Cortex of kidney (tissue), 1 donor: Measurements from ENCODE around the gene GOSR2.
"Not testable (repeated sequence)": the region's sequence is repeated elsewhere in the genome, so short reads cannot be mapped to it uniquely, and the experiment has no call there.

Source experiments
- DNase-seq: peaks from one replicate; lab custom pipeline; 2025; lab: John Stamatoyannopoulos, UW

The GOSR2 gene

DNA sequence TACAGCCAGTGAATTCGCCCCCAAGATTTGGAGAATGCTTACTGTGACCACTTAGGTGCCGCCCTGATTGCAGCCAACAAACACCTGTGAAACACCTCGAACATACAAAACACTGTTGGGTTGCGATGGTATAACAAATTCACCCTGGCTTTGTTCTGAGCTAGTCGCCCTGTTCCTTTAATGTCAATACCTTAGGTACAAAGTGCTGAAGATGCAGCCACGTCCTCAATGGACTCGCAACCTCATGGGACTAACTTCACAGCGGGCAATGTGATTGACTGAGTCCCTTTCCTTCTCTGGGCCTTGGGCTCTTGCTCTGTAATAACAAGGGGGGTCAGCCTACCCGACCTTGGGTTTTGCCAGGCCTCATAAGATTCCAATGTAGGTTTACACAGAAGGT is 28.9 kb upstream of the GOSR2 start:
- no peak for DNase-seq

DNA sequence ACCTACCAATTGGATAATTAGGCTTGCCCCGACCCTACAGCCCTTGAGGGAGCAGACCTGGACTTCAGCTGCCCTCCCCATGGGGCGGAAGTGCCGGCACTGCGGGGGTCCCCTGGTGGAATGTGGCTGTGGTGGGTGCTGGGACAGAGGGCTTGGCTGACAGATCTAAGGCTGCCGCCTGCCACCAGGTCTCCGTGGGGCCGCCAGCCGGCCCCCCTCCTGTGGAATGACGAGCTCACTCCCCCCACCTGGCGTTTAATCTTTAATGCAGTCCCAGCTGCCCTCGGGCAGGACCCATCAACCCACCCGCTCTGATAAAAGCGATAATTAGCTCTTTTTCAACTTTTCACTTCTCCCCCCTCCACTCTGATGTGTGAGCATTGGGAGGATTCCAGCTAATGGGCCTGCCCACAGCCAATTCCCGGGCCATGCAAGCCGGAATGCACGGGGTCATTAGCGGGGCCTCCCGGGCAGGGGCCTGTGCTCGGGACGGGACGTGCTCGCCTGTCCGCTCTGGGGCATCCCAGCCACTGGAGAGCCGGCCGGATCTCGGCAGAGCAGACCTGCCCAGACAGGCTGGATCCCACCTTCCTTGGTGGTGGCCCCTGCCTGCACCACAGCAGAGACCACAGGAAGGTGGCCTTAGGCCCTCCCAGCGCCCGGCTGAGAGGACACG is 28.3 kb upstream of the GOSR2 start:
- DNase-seq, result no peak

DNA sequence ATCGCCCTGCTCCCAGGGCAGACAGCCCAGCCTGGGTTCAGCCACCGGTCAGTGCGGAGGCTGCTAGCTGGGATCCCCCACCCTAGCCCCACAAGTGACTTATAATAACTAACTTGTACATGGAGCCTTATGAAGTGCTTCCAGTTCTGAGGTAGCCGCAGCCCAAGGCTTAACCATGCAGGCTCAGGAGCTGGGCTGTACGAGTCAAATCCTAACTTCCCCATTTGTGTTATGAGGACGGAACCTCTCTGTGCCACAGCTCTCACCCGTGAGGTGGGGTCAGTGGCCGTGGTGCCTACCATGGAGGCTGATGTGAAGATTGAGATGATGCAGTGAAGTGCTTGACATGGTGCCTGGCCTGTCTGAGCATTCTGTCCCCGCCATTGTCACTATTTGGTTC is 27.8 kb upstream of the GOSR2 start:
- no peak for DNase-seq

DNA sequence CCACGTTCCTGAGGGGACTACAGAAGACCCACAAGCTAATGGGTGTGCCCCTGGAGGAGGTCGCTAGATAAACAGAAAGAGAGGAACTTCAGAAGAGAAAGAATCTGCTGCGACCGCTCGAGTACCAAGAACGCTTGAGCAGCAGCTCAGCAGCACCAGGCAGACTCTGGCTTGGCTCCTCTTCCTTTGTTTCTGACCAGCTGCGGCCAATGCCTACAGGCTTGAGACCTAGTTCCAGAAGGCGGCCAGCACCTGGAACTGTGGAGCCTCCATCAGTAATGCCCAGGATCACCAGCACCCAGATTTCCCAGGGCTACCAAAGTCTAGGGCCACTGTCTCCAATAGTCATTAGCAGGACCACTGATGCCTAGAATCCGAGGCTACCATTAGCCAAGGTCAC is 26.0 kb upstream of the GOSR2 start:
- DNase-seq, result no peak

DNA sequence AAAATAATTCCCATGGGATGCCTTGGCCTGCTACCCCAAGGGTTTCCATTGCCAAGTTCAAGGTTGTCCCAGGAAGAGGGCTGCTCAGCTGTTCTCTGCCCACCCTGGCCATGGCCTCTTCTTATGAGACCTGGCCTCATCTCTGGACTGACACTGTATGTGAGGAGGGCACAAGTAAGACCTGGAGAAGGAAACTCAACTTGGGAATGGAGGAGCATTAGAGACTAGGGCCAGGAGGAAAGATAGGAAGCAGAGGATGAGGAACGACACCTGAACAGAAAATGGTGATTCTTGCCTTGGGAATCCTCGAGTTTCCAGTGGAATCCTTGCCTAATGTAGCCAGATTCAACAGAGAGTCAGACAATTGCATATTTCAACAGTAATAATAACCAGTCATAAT is 24.6 kb upstream of the GOSR2 start:
- DNase-seq, result no peak

DNA sequence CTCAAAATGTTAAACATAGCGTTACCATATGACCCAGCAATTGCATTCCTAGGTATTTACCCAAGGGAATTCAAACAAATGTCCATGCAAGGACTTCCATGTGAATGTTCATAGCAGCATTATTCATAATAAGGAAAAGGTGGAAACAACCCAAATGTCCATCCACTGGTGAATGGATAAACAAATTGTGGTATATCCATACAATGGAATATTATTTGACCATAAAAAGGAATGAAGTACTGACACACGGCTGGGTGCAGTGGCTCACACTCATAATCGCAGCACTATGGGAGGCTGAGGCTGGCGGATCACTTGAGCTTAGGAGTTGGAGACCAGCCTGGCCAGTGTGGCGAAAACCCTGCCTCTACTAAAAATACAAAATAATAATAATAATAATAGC is 24.1 kb upstream of the GOSR2 start:
- no peak for DNase-seq

DNA sequence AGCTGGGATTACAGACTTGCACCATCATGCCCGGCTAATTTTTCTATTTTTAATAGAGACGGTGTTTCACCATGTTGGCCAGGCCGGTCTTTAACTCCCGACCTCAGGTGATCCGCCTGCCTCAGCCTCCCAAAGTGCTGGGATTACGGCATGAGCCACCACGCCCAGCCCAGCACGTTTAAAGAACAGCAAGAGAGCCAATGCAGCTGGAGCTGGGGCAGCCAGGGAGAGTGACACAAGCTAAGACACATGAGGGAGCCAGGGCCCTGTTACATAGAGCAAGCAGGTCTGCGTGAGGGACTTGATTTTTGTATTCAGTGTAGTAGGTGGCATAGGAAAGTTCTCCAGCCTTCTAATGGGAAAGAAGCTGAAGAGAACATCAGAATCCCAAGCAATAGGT is 21.7 kb upstream of the GOSR2 start:
- DNase-seq, result no peak

DNA sequence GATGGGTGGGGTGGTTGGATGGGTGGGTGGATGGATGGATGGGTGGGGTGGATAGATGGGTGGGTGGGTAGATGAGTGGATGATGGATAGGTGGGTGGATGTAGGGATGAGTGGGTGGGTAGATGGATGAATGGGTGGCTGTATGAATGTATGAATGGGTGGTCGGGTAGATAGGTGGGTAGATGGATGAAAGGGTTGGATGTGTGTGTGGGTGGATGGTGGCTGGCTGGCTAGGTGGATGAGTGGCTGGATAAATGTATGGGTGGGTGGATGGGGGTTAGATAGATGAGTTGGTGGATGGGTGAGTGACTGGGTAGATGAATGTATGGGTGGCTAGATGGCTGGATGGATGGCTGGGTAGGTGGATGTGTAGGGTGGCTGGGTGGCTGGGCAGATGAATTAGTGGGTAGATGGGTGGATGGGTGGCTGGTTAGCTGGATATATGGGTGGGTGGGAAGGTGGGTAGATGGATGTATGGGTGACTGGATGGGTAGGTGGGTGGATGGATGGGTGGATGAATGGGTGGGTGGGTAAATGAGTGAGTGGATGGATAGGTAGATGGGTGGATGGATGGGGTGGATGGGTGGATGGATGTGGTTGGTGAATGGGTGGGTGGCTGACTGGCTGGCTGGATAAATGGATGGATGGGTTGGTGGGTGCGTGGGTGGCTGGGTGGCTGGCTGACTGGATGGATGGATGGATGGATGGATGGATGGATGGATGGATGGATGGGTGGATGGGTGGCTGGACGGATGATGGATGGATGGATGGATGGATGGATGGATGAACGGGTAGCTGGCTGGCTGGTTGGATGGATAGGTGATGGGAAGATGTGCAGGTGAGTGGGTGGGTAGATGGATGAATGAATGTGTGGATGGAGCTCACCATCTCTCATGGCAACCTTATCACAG is 18.9 kb upstream of the GOSR2 start:
- DNase-seq, result no peak

DNA sequence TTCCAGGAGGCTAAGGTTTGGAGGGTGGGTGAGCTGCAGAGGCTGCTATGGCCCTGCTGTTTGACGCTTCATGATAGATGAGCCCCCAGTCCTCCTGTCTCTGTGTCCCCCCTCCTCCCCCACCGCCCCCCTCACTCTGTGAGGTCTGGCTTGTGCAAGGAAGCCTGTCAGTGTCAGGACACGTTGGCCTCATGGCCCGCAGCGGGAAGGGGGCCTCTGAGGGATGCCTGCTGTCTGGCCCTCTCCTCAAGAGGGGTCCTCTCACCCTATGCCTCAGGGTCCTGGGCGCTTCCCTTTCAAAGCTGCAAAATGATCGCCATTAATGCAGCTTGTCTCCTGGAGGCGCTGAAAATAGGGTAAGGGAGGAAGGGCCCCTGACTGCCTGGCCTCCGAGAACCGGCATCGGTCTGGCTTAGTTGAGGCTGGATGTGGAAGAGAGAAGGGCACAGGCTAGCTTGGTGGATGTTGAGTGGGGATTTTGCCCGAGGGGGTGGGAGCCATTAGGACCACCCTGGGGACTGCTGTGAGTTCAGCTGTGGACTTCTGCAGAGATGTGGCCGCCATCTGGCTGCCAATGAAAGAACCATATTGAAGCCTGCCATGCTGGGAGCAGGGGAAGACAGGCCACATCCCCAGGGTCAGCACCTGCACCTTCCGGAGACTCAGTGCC is 14.8 kb upstream of the GOSR2 start:
- no peak for DNase-seq

DNA sequence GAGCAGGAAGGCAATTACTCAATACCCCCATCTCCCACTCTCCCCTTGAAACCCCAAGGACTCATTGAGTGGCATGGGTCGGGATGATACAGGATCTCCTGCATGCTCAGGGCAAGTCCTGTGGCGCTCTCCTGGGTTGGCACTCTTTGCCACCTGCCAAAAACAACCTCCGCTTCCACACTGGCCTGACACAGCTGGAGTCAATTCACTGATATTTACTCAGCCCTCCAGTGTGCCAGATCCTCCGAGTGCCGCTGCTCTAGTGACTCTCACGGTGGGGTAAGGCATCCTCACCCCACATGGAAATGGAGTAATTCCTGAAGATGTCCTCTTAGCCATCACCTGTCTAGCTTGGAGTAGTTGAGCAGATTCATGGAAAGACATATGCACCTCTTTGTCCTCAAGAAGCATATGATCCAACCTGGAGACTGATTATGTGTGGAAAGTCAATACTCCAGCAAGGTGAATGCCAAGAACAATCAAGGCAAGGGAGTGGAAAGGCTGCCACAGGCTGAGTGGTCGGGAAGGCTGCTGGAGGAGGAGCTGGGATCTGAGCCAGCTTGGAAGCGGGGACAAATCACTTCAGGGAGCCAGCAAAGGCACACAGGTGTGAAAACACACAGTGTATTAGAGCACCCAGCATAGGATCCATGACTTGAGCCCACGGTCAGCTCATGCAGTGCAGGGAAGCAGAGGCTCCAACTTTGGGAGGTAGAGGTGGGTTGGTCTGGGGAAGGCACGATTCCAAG is 12.6 kb upstream of the GOSR2 start:
- DNase-seq, result no peak

DNA sequence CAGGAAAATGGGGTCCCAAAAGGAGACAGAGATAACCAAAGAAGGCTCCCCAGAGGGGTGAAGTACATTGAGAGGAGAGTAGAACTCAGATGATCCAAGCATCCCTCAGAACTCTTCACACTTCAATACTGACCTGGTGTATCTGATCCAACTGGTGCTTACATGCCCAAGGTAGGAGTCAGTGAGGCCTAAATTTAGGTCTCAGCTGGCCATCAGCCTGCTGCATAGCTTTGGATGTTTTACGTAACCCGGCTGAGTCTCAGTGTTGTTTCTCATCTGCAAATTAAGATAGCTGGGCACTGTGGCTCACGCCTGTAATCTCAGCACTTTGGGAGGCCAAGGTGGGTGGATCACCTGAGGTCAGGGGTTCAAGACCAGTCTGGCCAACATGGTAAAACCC is 11.6 kb upstream of the GOSR2 start:
- no peak for DNase-seq

DNA sequence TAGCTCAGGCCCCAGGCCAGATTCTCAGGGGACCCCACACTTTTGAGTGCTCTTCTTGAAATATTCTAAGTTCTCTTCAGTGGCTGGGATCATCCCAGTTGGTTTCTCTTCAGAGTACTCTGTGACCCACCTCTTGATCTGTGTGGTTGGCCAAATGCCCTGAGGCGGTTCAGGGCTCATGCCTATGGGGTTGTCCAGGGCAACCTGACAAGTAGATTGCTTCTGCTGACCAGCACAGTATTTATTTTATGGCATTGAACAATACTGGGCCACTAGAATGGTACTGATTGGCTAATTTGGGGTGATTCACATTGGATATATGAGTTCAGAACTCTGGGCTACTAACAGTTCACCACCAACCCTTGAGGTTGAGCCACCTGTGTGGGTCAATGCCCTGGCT is 7.4 kb upstream of the GOSR2 start:
- DNase-seq, result no peak

DNA sequence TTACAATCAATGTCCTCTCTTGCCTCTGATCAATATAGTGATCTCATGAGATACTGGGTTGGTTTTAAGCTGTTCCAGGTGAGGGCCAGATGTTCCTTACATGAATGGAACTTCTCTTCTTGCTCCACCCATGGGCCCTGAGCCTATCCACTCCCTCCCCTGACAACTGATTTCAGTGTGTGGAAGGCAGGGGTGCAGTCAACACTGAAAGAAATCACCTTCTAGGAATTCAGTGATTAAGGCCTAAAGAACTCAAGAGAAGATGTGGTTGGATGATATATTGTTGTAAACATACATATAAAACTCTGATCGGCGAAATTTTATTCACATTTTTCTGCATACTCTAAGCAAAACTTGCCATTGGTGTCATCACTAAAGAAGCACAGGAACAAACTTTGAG is 6.7 kb upstream of the GOSR2 start:
- DNase-seq, result no peak

DNA sequence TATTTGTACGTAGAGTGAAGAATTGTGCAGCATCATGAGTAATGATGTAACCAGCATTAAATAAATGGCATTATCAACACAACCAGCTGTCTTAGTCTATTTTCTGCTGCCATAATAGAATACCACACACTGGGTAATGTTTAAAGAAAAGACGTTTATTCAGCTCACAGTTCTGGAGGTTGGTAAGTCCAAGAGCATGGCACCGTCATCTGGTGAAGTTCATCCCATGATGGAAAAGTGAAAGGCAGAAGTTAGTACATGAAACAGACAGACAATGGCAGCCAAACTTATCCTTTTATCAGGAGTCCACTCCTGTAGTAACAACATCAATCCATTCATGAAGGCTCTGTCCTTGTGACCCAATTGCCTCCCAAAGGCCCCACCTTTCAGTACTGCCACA is 6.3 kb upstream of the GOSR2 start:
- DNase-seq, result no peak

DNA sequence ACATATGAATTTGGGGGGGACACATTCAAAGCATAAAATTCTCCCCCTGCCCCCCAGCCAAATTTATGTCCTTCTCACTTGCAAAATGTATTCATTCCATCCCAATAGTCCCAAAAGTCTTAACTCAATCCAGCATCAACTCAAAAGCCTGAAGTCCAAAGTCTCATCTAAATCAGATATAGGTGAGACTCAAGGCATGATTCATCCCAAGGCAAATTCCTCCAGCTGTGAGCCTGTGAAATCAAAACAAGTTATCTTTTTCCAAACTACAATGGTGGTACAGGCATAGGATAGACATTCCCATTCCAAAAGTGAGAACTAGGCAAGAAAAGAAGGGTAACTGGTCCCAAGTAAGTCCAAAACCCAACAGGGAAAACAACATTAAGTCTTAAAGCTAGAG is 5.9 kb upstream of the GOSR2 start:
- DNase-seq, result no peak

DNA sequence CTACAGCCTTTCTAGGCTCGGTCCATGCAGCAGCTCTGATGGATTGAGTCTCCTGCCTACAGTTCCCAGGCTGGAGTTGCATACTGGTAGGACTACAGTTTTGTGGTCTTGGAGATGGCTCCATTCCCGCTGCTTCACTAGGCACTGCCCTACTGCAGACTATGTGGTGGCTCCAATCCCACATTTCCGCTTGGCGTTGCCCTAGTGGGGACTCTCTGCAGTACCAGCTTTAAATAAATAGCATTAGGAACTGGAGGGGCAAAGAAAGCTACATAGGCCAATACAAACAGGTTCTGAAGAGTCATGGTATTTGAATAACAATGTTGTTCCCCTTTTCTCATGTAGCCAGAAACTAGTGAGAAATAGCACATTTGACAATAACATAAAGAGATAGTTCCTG is 5.4 kb upstream of the GOSR2 start:
- no peak for DNase-seq

DNA sequence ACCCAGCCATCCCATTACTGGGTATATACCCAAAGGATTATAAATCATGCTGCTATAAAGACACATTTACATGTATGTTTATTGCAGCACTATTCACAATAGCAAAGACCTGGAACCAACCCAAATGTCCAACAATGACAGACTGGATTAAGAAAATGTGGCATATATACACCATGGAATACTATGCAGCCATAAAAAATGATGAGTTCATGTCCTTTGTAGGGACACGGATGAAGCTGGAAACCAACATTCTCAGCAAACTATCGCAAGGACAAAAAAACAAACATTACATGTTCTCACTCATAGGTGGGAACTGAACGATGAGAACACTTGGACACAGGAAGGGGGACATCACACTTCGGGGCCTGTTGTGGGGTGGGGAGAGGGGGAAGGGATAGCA is 998 bp upstream of the GOSR2 start:
- not testable (repeated sequence) for DNase-seq

DNA sequence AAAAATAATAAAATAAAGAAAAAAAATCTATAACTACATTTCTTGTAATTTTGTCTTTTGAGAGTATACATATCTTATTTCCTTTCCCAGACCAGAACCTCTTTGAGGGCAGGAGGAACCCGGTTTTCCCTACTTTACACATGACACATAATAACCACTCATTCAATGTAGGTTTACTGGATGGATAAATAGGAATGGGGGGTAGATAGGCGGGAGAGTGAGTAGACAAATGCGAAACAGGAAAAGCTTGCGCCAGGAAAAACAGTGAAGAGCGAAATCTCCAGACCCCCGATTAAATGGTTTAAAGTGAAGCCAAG is 515 bp upstream of the GOSR2 start:
- DNase-seq, result no peak

DNA sequence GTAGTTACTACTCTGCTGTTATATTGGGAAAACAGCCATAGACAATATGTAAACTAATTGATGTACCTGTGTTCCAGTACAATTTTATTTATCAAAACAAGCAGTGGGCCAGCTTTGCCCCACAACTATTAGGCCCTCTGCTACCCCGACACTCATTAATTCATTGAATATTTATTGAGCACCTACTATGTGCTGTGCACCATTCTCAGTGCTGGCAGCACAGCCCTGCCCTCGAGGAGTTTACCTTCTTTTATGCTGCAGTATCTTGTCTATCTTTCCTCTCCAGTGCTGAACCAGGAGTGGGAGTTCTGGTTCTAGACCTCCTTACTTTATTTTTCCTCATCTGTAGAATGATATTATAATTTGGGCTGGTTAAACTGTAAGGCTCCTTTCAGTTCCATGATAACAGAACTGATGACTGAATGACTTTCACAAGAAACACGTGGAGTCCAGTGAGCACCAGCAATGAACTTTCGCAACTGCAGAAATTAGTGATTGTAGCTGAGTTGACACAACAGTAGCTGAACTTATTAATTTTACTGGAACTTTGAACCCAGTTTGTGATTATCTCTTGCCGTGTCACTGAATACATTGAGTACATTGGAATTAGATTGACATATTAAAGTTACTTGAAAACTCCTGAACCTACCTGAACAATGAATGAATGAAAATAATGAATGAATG is 2.4 kb downstream of the GOSR2 start:
- DNase-seq, result no peak

DNA sequence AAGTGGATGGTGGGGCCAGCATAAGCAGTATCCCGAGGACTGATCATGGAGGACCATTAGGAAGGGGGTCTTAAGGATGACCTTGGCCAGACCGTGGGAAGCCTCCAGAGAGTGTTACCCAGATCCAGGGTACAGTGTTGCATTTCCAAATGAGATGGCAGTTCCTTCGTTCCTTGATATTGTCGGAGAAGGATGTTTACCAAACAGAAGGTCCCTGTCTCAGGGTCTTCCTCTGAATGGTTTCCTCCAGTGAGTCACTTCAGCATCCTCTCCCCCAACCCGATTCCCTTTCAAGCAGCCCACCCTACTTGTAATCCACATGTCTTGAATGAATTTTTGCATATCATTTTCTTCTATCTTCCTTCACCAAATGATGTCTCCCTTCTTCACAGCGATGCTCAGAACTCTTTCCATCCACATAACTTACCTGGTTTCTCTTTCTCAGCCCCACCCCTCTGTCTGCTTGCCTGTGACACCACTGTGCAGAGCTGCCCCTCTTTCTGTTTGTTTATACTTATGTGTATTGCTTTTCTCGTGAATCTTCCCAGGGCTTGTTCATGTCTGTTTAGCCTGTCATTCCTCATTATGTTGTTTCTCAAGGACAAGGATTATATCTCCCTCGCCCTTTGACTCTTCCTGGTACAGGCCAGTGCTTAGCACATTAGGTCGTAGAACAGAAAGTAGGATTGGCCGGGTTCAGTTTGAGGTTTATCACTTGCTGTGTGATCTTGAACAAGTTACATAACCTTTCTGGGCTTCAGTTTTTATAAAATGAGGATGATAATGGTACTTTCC is 5.7 kb downstream of the GOSR2 start:
- no peak for DNase-seq

DNA sequence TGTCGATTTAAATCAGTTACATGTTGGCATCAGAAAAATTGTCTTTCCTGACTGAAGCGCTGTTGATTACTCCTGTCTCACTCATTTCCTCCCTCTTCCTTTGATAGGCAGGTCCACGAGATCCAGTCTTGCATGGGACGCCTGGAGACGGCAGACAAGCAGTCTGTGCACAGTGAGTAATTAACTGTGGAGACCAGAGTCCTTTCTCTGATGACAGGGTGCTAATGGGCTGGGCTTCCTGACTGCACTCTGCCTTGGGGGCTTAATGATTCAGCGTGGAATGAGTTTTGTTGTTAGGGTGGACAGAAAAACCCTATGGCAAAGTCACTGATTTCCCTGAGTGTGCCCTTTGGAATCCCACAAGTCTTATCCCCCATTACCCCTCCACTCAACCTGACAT is 6.5 kb downstream of the GOSR2 start:
- DNase-seq, result no peak
